ENCODE data around the gene VPS37D. TPM values are rescaled to one million over a fixed set of nuclear protein-coding genes. Genes with fewer than 3 reads are reported as not detected.

VPS37D gene
- total RNA-seq = 1.9 and 2.1 TPM in 2 replicates

GRCh38 chr7:73667344-73668102, at the start of gene VPS37D:
Gene VPS37D, plus strand, starts transcription at chr7:73667831. Its CDS starts 128 bp downstream, at chr7:73667959.

DNA sequence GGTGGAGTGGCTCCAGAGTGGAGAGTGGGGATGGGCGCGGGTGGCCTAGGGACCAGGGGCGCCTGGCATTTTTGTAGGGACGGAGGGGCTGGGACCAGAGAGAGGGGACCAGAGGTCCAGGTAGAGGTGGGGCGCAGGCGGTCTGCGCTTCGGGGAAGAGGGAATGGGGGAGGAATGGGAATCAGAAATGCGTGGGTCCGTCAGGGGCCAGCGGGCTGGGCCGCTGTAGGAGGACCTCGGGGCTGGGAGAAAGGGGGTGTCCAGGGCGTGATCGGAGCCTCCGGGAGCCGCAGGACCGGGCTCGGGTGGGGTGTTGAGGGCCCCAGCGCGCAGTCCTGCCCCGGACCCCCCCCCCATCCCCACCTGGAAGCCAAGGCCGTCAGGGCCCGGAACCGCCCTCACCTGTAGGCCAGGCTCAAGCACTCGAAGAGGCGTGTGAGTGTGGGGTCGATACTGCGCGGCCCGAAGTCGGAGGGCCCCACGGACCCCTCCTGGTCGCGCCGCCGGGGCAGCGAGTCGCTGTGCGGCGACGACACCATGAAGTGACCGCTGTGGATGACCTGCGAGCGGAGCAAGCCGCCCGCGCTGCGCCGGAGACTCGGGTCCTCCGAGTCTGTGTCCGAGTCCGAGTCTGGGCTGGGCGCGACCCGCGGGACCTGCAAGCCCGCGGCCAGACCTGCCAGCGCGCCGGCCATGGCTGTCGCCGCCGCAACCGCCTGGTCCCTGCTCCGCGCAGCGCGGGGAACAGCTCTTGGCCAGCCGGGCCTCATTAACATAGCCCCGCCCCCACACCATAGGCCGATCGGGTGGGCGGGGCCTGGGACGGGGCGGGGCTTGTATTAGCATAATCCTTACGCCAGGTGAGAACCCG, 43.6 kb upstream of the VPS37D start, which contains the start of gene MLXIPL:
Gene MLXIPL, minus strand, starts transcription at position 725 of the 871 bp plus-strand sequence. Its CDS starts 30 bp downstream, at position 695.

DNA sequence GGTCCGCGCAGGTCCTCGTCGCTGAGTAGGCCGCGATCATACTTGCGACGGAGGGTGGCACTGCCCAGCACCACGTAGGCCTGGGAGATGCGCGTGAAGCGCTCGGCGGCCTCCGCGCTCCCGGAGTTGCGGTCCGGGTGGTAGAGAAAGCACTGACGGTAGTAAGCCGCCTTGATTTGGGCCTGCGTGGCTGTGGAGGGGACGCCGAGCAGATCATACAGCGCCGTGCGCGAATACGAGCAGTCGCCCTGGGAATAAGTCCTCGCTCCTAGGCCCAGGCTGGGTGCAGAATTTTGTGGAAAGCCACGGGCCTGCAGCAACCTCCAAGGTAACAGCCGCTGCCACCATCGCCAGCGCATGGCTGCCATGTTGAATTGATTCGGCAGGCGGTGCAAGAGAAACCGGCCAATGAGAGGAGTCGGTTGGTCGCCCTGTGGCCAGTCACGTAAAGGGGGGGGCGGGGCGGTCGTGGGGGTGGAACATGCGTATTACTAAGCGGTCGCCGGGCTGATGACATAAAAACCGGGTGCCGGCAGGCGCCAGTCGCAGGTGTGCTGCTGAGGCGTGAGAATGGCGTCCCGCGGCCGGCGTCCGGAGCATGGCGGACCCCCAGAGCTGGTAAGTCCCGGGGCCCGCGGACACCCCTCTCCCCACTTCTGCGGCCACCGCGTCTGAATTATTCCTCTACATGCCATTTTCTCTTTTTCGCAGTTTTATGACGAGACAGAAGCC, 15.6 kb downstream of the VPS37D start, which contains the start of the genes BUD23 and DNAJC30:
Gene BUD23, plus strand, starts transcription at position 542 of the 732 bp plus-strand sequence. Its CDS starts 29 bp downstream, at position 571.
Gene DNAJC30, minus strand, starts transcription at position 398 of the 732 bp plus-strand sequence. Its CDS starts 30 bp downstream, at position 368.

DNA sequence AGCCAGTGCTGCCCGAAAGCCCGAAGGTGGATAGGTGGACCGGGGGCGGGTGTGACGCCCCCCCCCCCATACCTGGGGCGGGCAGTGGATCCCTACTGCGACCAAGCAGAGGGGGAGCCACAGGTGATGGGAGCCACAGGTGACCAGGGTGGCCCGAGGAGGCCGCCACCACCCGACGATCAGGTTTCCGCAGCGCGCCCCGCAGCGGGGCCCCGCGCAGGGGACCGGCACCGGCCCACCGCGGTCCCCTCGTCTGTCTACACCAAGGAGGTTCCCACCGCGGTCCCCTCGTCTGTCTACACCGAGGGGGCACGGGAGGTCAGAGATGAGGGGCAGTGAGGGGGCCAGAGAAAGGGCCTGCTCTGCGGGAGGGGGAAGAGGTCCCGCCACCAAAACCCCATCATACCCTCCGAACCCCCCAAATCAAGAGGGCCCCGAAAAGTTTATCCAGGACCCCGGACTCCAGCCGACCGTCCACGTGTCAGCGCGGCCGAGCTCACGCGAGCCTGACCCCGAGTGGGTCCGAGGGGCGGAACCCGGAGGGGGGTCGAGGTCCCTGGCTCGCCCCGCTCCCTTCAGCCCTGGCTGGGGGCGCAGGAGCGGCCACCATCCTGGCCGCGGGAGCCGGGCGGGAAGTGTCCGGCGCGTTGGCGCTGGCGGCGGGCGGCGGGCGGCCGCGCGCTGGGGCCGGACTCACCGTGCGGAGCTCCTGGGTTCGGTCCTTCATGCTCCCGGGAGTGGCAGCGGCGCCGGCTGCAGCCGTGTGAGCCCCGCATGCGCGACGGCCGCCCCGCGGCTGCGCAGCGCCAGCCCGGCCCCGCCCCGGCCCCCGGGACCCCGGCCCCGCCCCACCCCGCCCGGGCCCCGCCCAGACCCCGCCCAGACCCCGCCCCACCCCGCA, 51.5 kb downstream of the VPS37D start, which contains the start of gene STX1A:
Gene STX1A, minus strand, starts transcription at position 765 of the 901 bp plus-strand sequence. Its CDS starts 38 bp downstream, at position 727.

Small RNAs within 50 kb of the gene (small RNA-seq; reads per million reads assigned to genes)
- not detected for gene MIR4284

Other genes with a start within 250 kb of the VPS37D start
- 0.53 and 0.86 TPM in 2 replicates for gene FZD9, start 234.1 kb upstream of the VPS37D start, total RNA-seq
- 97.5 and 99.4 TPM in 2 replicates for gene BAZ1B, start 145.5 kb upstream of the VPS37D start, total RNA-seq
- gene BCL7B, start 110.1 kb upstream of the VPS37D start, total RNA-seq = 31.8 and 34.6 TPM in 2 replicates
- 30.3 and 31.4 TPM in 2 replicates for gene TBL2, start 89.3 kb upstream of the VPS37D start, total RNA-seq
- not detected in 2 replicates for gene MLXIPL, start 43.3 kb upstream of the VPS37D start, total RNA-seq
- 2.7 and 3.1 TPM in 2 replicates for gene DNAJC30, start 15.6 kb downstream of the VPS37D start, total RNA-seq
- gene BUD23, start 15.8 kb downstream of the VPS37D start, total RNA-seq = 46.1 and 48.5 TPM in 2 replicates
- 14.8 and 17.0 TPM in 2 replicates for gene STX1A, start 51.8 kb downstream of the VPS37D start, total RNA-seq
- 7.4 and 10.1 TPM in 2 replicates for gene ABHD11, start 71.0 kb downstream of the VPS37D start, total RNA-seq
- gene CLDN3, start 102.4 kb downstream of the VPS37D start, total RNA-seq = 0.27 and 0.43 TPM in 2 replicates
- under 0.01 TPM in 1 of 2 replicates, not detected in the other for gene CLDN4, start 163.2 kb downstream of the VPS37D start, total RNA-seq
- 0.66 and 4.7 TPM in 2 replicates for gene METTL27, start 174.7 kb downstream of the VPS37D start, total RNA-seq
- gene TMEM270, start 193.3 kb downstream of the VPS37D start, total RNA-seq = not detected in 2 replicates

All from thoracic aorta endothelial cell (primary cell).